HG03354 (cell line): ENCODE measurements around the gene TIMM10.
A peak's percentile ranks its signal among the peaks of the same experiment; 100 is the strongest.

ENCODE experiments used
- ATAC-seq: cut with Tn5 transposase; IDR thresholded peaks from one replicate; pipeline ENCODE4 v1.9.1; 2021; ENCODE audit warnings: mild to moderate bottlenecking; ENCODE audit not compliant: unreplicated experiment, poor library complexity, severe bottlenecking

The TIMM10 gene

GRCh38 chr11:57530596-57531507 lies at the start of gene TIMM10:
Gene TIMM10 (minus strand): TSS chr11:57530754. CDS start chr11:57530189, 565 bp downstream.
- ATAC-seq = peak; percentile 98

GRCh38 chr11:57574061-57574460 lies 43.5 kb upstream of the TIMM10 start:
- no peak for ATAC-seq

- no peak for ATAC-seq
Measured at GRCh38 chr11:57571606-57572005, 41.1 kb upstream of the TIMM10 start.

GRCh38 chr11:57568330-57568766 lies 37.8 kb upstream of the TIMM10 start:
- peak; percentile 11 for ATAC-seq

GRCh38 chr11:57567515-57568329 lies 37.2 kb upstream of the TIMM10 start, which contains the start of gene UBE2L6:
Gene UBE2L6 (minus strand): TSS chr11:57567672. CDS start chr11:57567611, 61 bp downstream.
- peak; percentile 79 for ATAC-seq

- peak; percentile 1 for ATAC-seq
Measured at GRCh38 chr11:57566905-57567514, 36.5 kb upstream of the TIMM10 start.

- peak; percentile 67 for ATAC-seq
Measured at GRCh38 chr11:57566005-57566904, 35.7 kb upstream of the TIMM10 start.

- no peak for ATAC-seq
Measured at GRCh38 chr11:57562596-57562995, 32.0 kb upstream of the TIMM10 start.

- ATAC-seq = no peak
Measured at GRCh38 chr11:57560146-57560545, 29.6 kb upstream of the TIMM10 start.

- no peak for ATAC-seq
Measured at GRCh38 chr11:57556041-57556440, 25.5 kb upstream of the TIMM10 start.

GRCh38 chr11:57555393-57555792 lies 24.8 kb upstream of the TIMM10 start:
- ATAC-seq = no peak

- no peak for ATAC-seq
Measured at GRCh38 chr11:57552479-57552878, 21.9 kb upstream of the TIMM10 start.

GRCh38 chr11:57551941-57552340 lies 21.4 kb upstream of the TIMM10 start:
- no peak for ATAC-seq

- no peak for ATAC-seq
Measured at GRCh38 chr11:57549983-57550382, 19.4 kb upstream of the TIMM10 start.

- peak; percentile 87 for ATAC-seq
Measured at GRCh38 chr11:57547854-57548377, 17.4 kb upstream of the TIMM10 start.

- ATAC-seq = peak; percentile 64
Measured at GRCh38 chr11:57546869-57547475, 16.4 kb upstream of the TIMM10 start.

- ATAC-seq = no peak
Measured at GRCh38 chr11:57546451-57546850, 15.9 kb upstream of the TIMM10 start.

GRCh38 chr11:57545883-57546282 lies 15.3 kb upstream of the TIMM10 start:
- ATAC-seq = no peak
